Measurements from ENCODE around the gene FGF3. TPM values are rescaled to one million over a fixed set of nuclear protein-coding genes. Genes with fewer than 3 reads are reported as not detected.

The FGF3 gene
- total RNA-seq, result not detected
- not detected for polyA plus RNA-seq
- long read RNA-seq, donor 1, result 0 reads
- long read RNA-seq, donor 2, result 0 reads
- long read RNA-seq, donor 3, result 0 reads

DNA sequence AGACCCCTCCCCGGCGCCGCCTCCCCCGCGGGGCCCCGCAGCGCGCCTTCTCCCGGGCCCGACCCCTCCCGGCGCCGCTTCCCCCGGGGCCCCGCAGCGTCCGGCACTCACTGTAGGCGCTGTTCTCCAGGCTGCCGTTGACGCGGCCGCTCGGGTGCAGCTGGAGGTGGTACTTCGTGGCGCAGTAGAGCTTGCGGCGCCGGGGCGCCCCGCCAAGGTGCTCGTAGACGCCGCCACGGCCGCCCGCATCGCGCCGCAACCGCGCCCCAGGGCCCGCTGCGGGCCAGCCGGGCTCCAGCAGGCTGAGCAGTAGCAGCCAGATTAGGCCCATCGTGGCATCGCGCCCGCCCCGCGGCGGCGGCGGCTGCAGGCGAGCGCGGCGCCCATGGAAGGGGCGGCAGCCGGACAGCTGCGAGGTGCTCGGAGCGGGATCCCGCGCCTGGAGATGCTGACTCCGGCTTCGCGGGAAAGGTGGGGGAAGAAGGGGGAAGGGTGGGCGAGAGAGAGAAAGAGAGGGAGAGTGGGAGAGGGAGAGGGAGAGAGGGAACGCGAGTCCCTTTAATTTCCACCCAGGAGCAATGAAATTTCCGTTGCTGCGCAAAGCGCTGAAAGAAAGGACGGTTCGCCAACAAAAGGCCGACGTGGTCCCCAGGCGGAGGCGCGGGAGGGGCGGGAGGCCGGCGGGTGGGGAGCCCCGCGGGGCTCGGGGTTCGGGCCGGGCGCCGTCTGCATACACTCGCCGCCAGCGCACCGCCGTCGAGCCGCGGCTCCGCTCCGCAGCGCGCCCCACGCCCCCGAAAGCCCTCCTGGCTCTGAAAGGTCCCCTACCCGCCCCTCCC, at the start of gene FGF3:
FGF3 (minus strand) TSS at position 814 of the 839 bp plus-strand sequence; CDS start at position 331, 483 bp downstream.
- peaks cover 0 to 23% (median 5%) of the 10 kb centered on the region in 12 donors for H3K4me1 ChIP-seq
- no peak within 1 kb of the TSS for H3K4me3 ChIP-seq
- DNase-seq, result no peak
- H3K27ac ChIP-seq, result no peak within 1 kb of the TSS
- no peak for ATAC-seq
- TF ChIP-seq, protein P1, sequence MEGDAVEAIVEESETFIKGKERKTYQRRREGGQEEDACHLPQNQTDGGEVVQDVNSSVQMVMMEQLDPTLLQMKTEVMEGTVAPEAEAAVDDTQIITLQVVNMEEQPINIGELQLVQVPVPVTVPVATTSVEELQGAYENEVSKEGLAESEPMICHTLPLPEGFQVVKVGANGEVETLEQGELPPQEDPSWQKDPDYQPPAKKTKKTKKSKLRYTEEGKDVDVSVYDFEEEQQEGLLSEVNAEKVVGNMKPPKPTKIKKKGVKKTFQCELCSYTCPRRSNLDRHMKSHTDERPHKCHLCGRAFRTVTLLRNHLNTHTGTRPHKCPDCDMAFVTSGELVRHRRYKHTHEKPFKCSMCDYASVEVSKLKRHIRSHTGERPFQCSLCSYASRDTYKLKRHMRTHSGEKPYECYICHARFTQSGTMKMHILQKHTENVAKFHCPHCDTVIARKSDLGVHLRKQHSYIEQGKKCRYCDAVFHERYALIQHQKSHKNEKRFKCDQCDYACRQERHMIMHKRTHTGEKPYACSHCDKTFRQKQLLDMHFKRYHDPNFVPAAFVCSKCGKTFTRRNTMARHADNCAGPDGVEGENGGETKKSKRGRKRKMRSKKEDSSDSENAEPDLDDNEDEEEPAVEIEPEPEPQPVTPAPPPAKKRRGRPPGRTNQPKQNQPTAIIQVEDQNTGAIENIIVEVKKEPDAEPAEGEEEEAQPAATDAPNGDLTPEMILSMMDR (IDR thresholded peaks at IDR 0.05), result no peak
- TF ChIP-seq POLR2A (IDR thresholded peaks at IDR 0.05), result no peak
- intact Hi-C loops (cut with DNase I), result loop anchor here in 1 of 10 donors (5.0 kb wide), 1 partner anchor 407 kb away; no protein-coding TSS in a partner anchor
- WGBS, 4 donors, result 2% methylated on average over 65 to 105 of the region's 105 CpGs
- H3K36me3 ChIP-seq, result no peaks in the 10 kb centered on the region
- H3K27me3 ChIP-seq, result peaks cover 35 to 92% (median 59%) of the 10 kb centered on the region in 9 donors
- no peaks in the 10 kb centered on the region for H3K9me3 ChIP-seq

DNA sequence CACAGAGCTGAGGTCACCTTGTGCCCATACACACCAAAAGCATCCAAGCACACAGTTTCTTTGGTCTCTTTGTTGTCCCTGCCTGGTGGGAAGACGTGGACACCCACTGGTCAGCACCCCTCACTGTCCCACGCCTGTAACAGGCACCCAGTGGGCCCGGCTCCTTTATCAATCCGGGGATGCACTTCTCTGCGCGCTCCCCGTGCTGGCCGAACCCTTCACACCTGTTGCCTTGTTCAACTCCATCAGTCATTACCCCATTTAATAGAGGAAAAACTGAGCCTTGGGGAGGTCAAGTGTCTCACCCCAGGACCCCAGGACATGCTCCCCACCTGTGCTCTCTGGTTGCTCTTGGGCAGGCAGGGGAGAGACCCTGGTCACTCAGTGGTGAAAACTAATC, 49.7 kb upstream of the FGF3 start:
- peaks cover 0 to 40% (median 8%) of the 10 kb centered on the region in 9 donors for H3K27me3 ChIP-seq
- no peak overlapping the region for H3K4me3 ChIP-seq
- no peaks in the 10 kb centered on the region for H3K36me3 ChIP-seq
- ATAC-seq, result no peak
- H3K4me1 ChIP-seq, result no peaks in the 10 kb centered on the region
- WGBS, 4 donors, result 76 to 87% (median 86%) methylated on average over 7 to 8 of the region's 8 CpGs
- no peak overlapping the region for H3K27ac ChIP-seq
- intact Hi-C loops (cut with DNase I), result no loop called here
- H3K9me3 ChIP-seq, result no peaks in the 10 kb centered on the region
- no peak for TF ChIP-seq POLR2A (IDR thresholded peaks at IDR 0.05)
- TF ChIP-seq, protein P1 (IDR thresholded peaks at IDR 0.05), result no peak
- DNase-seq, result no peak

DNA sequence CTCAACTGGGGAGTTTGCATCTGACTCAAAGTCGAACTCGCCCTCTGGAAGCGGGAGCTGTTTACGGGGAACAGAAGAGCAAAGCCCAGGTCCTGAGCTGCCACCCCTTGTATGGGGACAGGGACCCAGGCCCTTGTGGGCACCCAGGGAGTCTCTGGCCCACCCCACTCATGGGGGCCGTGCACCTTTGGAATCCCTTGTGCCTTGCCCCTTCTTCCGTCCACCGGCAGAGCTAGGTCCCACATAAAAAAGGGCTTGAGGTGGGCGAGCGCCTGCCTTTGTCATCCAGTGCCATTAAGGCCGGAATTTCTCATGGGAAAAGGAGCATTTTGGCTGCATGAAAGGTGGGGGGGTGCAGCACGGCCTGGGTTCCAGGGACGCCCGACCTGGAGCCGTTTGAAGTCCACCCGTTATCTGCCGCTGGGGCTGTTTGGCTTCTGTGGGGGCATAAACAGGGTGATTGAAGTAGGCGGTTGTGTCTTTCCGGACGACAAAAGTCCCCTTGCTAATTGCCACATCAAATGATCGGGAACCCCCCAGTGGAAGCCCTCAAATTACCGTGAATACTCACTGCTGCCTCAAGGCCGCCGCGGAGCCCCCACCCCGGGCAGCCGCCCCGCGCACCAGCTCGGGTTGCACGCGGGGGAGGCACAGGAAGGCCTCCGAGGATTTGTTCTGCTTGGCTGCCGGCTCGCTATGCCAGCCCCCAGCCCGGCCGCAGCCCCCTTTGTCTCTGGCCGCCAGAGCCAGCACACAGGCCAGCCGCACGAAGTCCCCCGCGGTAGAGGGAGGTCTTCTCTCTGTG, 49.0 kb upstream of the FGF3 start:
- ATAC-seq, result no peak
- Histone ChIP-seq H3K27me3 (peaks cover 0 to 40% (median 12%) of the 10 kb centered on the region in 9 donors), H3K36me3 (no peaks in the 10 kb centered on the region), H3K27ac (no peak overlapping the region), H3K9me3 (no peaks in the 10 kb centered on the region), H3K4me3 (no peak overlapping the region), H3K4me1 (no peaks in the 10 kb centered on the region)
- intact Hi-C loops (cut with DNase I), result no loop called here
- WGBS, 4 donors, result 42 to 65% (median 47%) methylated on average over 27 to 41 of the region's 41 CpGs
- TF ChIP-seq, protein P1 (IDR thresholded peaks at IDR 0.05), result no peak
- TF ChIP-seq POLR2A (IDR thresholded peaks at IDR 0.05), result no peak
- no peak for DNase-seq
